HG02642 (cell line): Measurements from ENCODE around the gene FOXO1.

Source experiments
- ATAC-seq: cut with Tn5 transposase; IDR thresholded peaks from one replicate; pipeline ENCODE4 v1.9.1; 2021; ENCODE audit warnings: mild to moderate bottlenecking; ENCODE audit not compliant: unreplicated experiment, poor library complexity

FOXO1 gene

GRCh38 chr13:40640845-40641458 lies 25.5 kb downstream of the FOXO1 start:
- no peak for ATAC-seq

- ATAC-seq = no peak
These were observed 26.2 kb downstream of the FOXO1 start for GRCh38 chr13:40640202-40640601.

GRCh38 chr13:40639221-40639681 lies 27.2 kb downstream of the FOXO1 start:
- ATAC-seq = no peak

- no peak for ATAC-seq
These were observed 28.8 kb downstream of the FOXO1 start for GRCh38 chr13:40637643-40638042.

GRCh38 chr13:40635315-40635995 lies 31.0 kb downstream of the FOXO1 start:
- no peak for ATAC-seq

- ATAC-seq = no peak
These were observed 33.5 kb downstream of the FOXO1 start for GRCh38 chr13:40632915-40633314.

GRCh38 chr13:40631605-40632004 lies 34.8 kb downstream of the FOXO1 start:
- peak; percentile 40 for ATAC-seq

GRCh38 chr13:40629678-40630384 lies 36.6 kb downstream of the FOXO1 start:
- peak; percentile 76 for ATAC-seq

- ATAC-seq = no peak
These were observed 39.5 kb downstream of the FOXO1 start for GRCh38 chr13:40626977-40627376.

- no peak for ATAC-seq
These were observed 39.9 kb downstream of the FOXO1 start for GRCh38 chr13:40626561-40626960.

- ATAC-seq = no peak
These were observed 41.5 kb downstream of the FOXO1 start for GRCh38 chr13:40624986-40625385.

- no peak for ATAC-seq
These were observed 42.1 kb downstream of the FOXO1 start for GRCh38 chr13:40624383-40624782.

- no peak for ATAC-seq
These were observed 43.7 kb downstream of the FOXO1 start for GRCh38 chr13:40622761-40623160.

- ATAC-seq = no peak
These were observed 44.2 kb downstream of the FOXO1 start for GRCh38 chr13:40622246-40622645.

- ATAC-seq = no peak
These were observed 47.0 kb downstream of the FOXO1 start for GRCh38 chr13:40619479-40619814.

GRCh38 chr13:40618581-40619478 lies 47.6 kb downstream of the FOXO1 start:
- ATAC-seq = no peak

GRCh38 chr13:40617801-40618356 lies 48.6 kb downstream of the FOXO1 start:
- no peak for ATAC-seq

GRCh38 chr13:40615619-40616018 lies 50.8 kb downstream of the FOXO1 start:
- no peak for ATAC-seq

GRCh38 chr13:40613914-40614313 lies 52.5 kb downstream of the FOXO1 start:
- no peak for ATAC-seq

- peak; percentile 87 for ATAC-seq
These were observed 53.1 kb downstream of the FOXO1 start for GRCh38 chr13:40613192-40613818.
